GM18526 (cell line): ENCODE results near the gene KCNH8.

ENCODE experiments used
- POLR2A ChIP-seq: IDR thresholded peaks from 3 replicates; pipeline ENCODE4 v1.6.1; 2011; ENCODE audit not compliant: insufficient read length; ENCODE audit errors: extremely low read depth

The KCNH8 gene

GRCh38 chr3:19220311-19220710, 72.0 kb downstream of the KCNH8 start:
- TF ChIP-seq POLR2A = no peak

- TF ChIP-seq POLR2A = no peak
These were observed 72.8 kb downstream of the KCNH8 start for GRCh38 chr3:19221081-19221480.

GRCh38 chr3:19226479-19226878, 78.2 kb downstream of the KCNH8 start:
- no peak for TF ChIP-seq POLR2A

GRCh38 chr3:19228167-19228566, 79.9 kb downstream of the KCNH8 start:
- no peak for TF ChIP-seq POLR2A

GRCh38 chr3:19229086-19229485, 80.8 kb downstream of the KCNH8 start:
- no peak for TF ChIP-seq POLR2A

- TF ChIP-seq POLR2A = no peak
These were observed 83.6 kb downstream of the KCNH8 start for GRCh38 chr3:19231792-19232461.

- TF ChIP-seq POLR2A = no peak
These were observed 84.3 kb downstream of the KCNH8 start for GRCh38 chr3:19232566-19232965.

GRCh38 chr3:19248143-19248542, 99.8 kb downstream of the KCNH8 start:
- TF ChIP-seq POLR2A = no peak

- TF ChIP-seq POLR2A = no peak
These were observed 100.5 kb downstream of the KCNH8 start for GRCh38 chr3:19248767-19249166.

GRCh38 chr3:19250959-19251610, 102.8 kb downstream of the KCNH8 start:
- no peak for TF ChIP-seq POLR2A

GRCh38 chr3:19254189-19254588, 105.9 kb downstream of the KCNH8 start:
- no peak for TF ChIP-seq POLR2A

GRCh38 chr3:19254784-19255338, 106.6 kb downstream of the KCNH8 start:
- TF ChIP-seq POLR2A = no peak

- no peak for TF ChIP-seq POLR2A
These were observed 108.0 kb downstream of the KCNH8 start for GRCh38 chr3:19256313-19256712.

GRCh38 chr3:19263606-19264005, 115.3 kb downstream of the KCNH8 start:
- no peak for TF ChIP-seq POLR2A

- no peak for TF ChIP-seq POLR2A
These were observed 116.1 kb downstream of the KCNH8 start for GRCh38 chr3:19264424-19264823.

- TF ChIP-seq POLR2A = no peak
These were observed 118.7 kb downstream of the KCNH8 start for GRCh38 chr3:19267040-19267439.
